GM18520 (cell line): ENCODE data around the gene CD164.
"Not testable (repeated sequence)": the region's sequence is repeated elsewhere in the genome, so short reads cannot be mapped to it uniquely, and the experiment has no call there.

ENCODE experiments used
- ATAC-seq: cut with Tn5 transposase; IDR thresholded peaks from one replicate; pipeline ENCODE4 v1.9.1; 2021; ENCODE audit not compliant: unreplicated experiment

The CD164 gene

GRCh38 chr6:109344226-109344625 lies 38.0 kb downstream of the CD164 start:
- no peak for ATAC-seq

DNA sequence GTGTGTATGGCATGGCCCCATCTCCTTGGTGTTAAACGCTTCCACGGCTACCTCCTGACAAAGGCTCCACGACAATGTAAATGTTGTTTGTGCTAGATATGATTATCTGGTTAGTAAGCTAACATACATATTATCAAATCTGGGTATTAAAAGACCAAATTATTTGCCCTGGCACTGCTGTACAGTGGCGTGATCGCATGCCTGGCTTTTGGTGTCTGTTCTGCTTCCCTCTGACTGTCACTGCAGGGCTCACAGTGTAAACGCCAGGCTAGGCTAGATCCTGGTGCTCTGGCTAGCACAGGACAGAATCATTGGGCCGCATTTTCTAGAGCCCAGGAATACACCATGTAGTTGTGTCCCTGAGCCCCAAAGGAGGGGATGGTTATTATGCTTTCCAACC lies 38.7 kb downstream of the CD164 start:
- ATAC-seq: no peak

DNA sequence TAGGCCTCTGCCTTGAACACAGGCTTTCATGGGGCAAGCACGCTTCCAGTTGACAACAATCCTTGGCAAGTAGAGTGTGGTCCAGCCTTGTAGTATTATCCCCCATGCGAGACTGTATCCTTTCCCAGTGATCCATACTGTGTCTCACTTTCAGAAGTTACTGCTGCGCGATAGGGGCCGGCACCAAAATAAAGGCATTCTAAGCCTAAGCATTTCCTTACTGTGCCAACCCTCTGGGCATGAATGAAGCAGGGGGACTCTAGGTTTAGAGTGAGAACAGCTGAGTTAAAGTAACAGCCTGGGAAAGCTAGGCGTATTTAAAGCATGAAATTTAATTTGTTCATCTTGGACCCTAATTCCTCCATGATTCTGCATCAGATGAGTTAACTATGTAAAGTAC lies 39.4 kb downstream of the CD164 start:
- no peak for ATAC-seq

DNA sequence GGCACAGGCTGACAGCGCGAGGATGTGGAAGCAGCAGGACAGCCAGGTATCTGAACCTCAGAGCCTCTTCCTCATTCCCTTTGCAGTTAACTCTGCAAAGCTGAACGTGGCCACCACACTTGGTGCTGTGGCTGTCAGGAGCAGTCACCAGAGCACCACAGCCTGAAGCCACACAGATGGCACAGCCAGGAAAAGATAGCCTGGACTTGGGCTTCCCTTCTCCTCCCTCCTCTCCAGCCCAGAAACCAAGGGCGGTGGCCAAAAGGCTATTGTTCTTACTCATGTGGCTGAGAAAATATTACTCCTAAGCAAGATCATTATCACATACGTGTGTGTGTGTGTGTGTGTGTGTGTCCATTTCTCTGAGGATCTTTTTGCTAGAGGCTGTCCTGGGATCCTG lies 39.8 kb downstream of the CD164 start:
- no peak for ATAC-seq

GRCh38 chr6:109340811-109341210 lies 41.5 kb downstream of the CD164 start:
- no peak for ATAC-seq

- ATAC-seq: no peak
Observed at GRCh38 chr6:109339906-109340678, 42.2 kb downstream of the CD164 start.

DNA sequence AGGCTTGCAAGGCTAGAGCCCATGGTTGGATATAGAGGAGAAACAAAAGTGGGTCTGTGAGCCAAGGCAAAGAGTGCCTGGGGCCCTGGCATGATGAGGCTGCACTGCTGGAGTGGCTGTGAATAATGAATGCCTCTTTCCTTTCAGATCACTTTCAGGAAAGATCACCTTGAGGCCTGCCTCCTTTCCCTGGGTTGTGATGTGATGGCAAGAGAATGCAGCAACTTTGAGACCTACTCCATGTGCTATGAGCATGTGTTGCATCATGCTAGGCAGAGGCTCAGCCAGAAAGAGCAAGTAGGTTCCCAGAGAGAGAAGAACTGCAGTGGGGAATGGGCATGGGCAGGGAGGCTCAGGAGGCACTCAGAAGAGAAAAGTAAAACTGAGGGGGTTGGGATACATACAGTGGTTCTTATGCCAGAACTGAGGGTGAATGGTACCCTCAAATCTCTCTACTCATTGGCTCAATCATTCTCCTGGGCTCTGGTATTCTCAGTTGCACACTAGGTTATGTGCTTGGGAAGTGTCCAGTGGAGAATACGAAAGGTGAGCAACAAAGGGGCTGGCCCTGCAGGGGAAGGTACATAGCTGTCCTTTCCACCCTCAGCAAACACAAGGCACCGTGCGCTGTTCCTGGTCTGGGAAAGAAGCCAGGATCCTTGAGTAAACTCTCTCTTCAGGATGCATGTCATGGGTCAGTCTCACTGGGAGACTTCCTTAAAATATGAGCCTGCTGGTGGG lies 45.9 kb downstream of the CD164 start:
- no peak for ATAC-seq

GRCh38 chr6:109333870-109334269 lies 48.4 kb downstream of the CD164 start:
- not testable (repeated sequence) for ATAC-seq

GRCh38 chr6:109332748-109333147 lies 49.5 kb downstream of the CD164 start:
- no peak for ATAC-seq

GRCh38 chr6:109331081-109331480 lies 51.2 kb downstream of the CD164 start:
- no peak for ATAC-seq

DNA sequence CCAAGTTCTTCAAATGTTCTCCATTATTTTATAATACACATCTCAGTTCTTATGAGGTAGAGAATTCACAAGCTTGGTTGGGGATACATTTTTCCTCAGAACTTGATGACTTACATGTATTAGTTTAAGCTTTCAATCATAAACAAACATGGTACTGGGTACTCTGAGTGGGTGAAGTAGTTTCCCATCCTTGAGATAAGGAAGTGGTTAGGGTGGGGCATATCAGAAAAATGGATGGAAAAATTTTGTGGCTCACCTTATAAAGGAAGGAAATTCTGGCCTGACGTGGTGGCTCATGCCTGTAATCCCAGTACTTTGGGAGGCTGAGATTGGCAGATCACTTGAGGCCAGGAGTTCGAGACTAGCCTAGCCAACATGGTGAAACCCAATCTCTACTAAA lies 52.0 kb downstream of the CD164 start:
- ATAC-seq: no peak

DNA sequence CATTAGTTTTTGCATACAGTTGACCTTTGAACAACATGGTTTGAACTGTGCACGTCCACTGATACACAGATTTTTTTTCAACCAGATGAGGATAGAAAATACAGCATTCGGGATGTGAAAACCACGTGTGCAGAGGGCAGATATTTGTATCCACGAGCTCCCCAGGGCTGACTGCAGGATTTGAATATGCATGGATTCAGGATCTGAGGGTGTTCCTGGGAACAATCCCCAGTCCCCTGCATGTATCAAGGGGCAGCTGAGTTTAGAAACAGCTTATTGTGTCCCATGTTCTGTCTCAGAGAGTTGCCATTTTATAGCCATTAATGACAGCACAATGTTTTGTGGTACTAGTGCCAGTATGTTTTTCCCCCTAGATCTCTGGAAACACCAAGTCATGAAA lies 53.6 kb downstream of the CD164 start:
- ATAC-seq: no peak

GRCh38 chr6:109327959-109328358 lies 54.3 kb downstream of the CD164 start:
- ATAC-seq: no peak

DNA sequence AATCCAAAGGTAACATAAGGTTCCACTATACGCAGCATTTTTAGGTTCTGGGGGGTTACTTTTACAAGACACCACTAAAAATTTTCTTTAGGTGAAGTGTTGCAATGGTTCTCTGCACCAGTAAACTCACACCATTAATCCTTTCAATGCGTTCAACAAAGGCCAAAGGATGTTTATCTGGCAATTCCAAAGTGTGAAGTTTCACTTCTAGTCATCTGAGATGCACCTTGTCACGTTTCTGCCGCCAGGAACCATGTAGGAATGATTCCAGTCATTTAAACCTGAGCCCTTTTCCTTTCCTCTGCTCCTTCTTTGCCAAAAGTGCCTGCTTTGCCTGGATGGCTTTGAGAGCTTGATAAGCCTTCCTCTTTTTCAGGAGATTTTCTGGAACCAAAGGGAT lies 54.8 kb downstream of the CD164 start:
- ATAC-seq: no peak

DNA sequence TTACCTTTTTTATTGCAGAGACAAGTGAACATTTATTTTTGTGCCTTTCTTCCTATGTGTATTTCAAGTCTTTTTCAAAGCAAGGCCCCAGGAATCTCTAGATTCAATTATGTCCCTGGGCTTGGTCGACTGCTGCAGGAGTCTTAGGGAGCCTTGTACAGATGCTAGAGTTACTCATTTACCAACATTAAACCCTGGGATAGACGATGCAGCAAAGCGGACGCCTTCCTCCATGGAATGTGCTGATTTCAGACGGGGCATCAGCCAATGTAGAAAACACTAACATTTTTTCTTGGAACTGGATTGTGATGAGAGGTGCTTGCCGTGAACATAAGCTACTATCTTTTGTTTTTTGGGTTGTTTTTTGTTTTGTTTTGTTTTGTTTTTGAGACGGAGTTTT lies 55.9 kb downstream of the CD164 start:
- no peak for ATAC-seq

GRCh38 chr6:109325400-109325801 lies 56.9 kb downstream of the CD164 start:
- ATAC-seq: no peak

- ATAC-seq: no peak
Observed at GRCh38 chr6:109323241-109323640, 59.0 kb downstream of the CD164 start.

- no peak for ATAC-seq
Observed at GRCh38 chr6:109322825-109323224, 59.4 kb downstream of the CD164 start.

- no peak for ATAC-seq
Observed at GRCh38 chr6:109321752-109322151, 60.5 kb downstream of the CD164 start.

DNA sequence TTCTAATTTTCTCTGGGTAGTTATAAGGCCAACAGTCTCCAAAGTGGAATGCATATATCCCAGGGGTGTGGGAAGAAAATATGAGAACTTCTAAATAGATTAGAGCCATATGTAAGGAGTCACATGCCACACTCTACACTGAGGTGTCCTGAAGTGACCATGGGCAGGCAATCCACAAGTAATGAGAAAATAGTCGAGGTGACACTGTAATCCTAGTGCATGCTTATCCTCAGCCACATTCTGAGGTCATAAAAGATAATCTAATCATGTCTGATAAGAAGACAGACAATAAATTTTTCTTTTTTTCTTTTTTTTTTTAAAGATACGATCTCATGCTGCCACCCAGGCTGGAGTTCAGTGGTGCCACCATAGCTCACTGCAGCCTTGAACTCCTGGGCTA lies 62.2 kb downstream of the CD164 start:
- ATAC-seq: no peak

GRCh38 chr6:109318328-109318876 lies 63.9 kb downstream of the CD164 start:
- ATAC-seq: no peak

DNA sequence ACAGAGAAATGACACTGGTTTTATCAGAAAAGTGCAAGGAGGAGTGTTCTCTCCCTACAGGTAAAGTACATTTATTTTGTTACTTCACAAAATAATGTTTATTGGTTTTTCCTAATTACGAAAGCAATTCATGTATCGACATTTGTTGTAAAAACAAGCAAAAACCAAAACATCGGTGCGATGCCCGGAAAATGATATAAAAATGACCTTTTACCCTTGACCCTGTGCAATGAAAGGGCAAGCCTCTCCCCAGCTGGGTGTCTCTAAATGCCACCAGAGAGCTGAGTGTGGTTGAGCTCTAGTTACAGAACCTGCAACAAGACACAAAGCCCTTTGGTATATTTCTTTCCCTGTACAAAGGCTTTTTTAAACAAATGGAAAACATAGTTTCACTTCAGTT lies 65.4 kb downstream of the CD164 start:
- ATAC-seq: no peak
